GM10847 (cell line): ENCODE results near the gene GRIA2.

ENCODE experiments used
- POLR2A ChIP-seq: IDR thresholded peaks from 2 replicates; pipeline ENCODE4 v1.6.1; 2011; ENCODE audit not compliant: insufficient read length; ENCODE audit errors: extremely low read depth

The GRIA2 gene

GRCh38 chr4:157231525-157231924 is 11.0 kb downstream of the GRIA2 start:
- TF ChIP-seq POLR2A, result no peak

GRCh38 chr4:157242871-157243270 is 22.3 kb downstream of the GRIA2 start:
- TF ChIP-seq POLR2A, result no peak

GRCh38 chr4:157244348-157244747 is 23.8 kb downstream of the GRIA2 start:
- TF ChIP-seq POLR2A, result no peak

GRCh38 chr4:157245351-157245750 is 24.8 kb downstream of the GRIA2 start:
- TF ChIP-seq POLR2A, result no peak

GRCh38 chr4:157246964-157247363 is 26.4 kb downstream of the GRIA2 start:
- TF ChIP-seq POLR2A, result no peak

GRCh38 chr4:157265281-157265680 is 44.8 kb downstream of the GRIA2 start:
- TF ChIP-seq POLR2A, result no peak

GRCh38 chr4:157270108-157270507 is 49.6 kb downstream of the GRIA2 start:
- no peak for TF ChIP-seq POLR2A

GRCh38 chr4:157270552-157270951 is 50.0 kb downstream of the GRIA2 start:
- TF ChIP-seq POLR2A, result no peak

- no peak for TF ChIP-seq POLR2A
Measured at GRCh38 chr4:157271166-157271869, 50.8 kb downstream of the GRIA2 start.

GRCh38 chr4:157280673-157281072 is 60.1 kb downstream of the GRIA2 start:
- no peak for TF ChIP-seq POLR2A

GRCh38 chr4:157282019-157282418 is 61.5 kb downstream of the GRIA2 start:
- TF ChIP-seq POLR2A, result no peak

GRCh38 chr4:157287445-157287844 is 66.9 kb downstream of the GRIA2 start:
- no peak for TF ChIP-seq POLR2A

GRCh38 chr4:157290622-157291021 is 70.1 kb downstream of the GRIA2 start:
- no peak for TF ChIP-seq POLR2A

GRCh38 chr4:157291071-157291470 is 70.5 kb downstream of the GRIA2 start:
- TF ChIP-seq POLR2A, result no peak

GRCh38 chr4:157293673-157294072 is 73.1 kb downstream of the GRIA2 start:
- TF ChIP-seq POLR2A, result no peak

GRCh38 chr4:157294575-157294974 is 74.0 kb downstream of the GRIA2 start:
- TF ChIP-seq POLR2A, result no peak

GRCh38 chr4:157300701-157301100 is 80.2 kb downstream of the GRIA2 start:
- TF ChIP-seq POLR2A, result no peak

- no peak for TF ChIP-seq POLR2A
Measured at GRCh38 chr4:157303471-157303960, 83.0 kb downstream of the GRIA2 start.

- TF ChIP-seq POLR2A, result no peak
Measured at GRCh38 chr4:157304769-157305168, 84.2 kb downstream of the GRIA2 start.
